HL-60/S4 treated with retinoic acid at 250 ng/mL for 4 days and 3 days (cell line): ENCODE results near the gene LAMC2.
"Not testable (repeated sequence)": the region's sequence is repeated elsewhere in the genome, so short reads cannot be mapped to it uniquely, and the experiment has no call there.

Experiments used
- in situ Hi-C: fragments of 300-500 bp; cut with MboI; formaldehyde crosslinking; loops from 2 replicates; pipeline ENCODE4 v1.7.0; 2022; ENCODE audit warnings: low sequenced_read_pairs

LAMC2 gene

DNA sequence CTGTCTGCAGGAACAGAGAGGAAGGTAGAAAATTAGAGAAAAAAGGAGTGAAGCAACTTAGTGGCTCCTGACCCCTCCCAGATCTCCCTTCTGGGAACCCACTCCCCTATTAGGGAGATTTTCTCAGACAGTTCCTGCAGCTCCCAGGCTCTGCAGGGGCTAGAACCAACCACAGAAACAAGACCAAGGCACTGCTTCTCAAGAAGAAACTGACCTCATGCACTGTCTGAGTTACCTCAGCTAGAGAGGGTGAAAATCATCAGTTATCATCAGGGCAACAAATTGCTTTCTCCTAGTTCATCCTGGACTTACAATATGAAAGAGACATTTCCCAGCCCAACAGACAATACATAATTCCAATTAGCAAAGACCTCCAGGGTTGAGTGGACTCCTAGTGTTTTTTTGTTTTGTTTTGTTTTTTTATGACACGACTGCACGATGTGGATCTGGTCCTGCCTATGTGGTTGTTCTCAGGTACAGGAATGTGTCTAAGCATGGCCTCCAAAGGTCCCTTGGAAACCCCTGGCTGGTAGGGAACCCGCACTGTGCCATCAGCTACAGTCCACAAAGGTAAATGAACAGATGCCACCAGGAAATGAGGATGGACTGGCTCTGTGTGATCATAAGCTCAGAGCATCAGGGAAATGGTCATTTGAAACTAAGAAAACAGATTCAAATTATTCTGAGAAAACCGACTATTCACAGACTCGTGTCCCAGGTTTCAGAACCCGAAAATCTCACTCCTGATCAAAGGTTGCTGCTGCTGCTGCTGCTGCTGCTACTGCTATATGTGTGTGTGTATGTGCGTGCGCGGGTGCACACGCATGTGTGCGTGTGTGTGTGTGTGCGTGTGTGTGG lies 65.3 kb downstream of the LAMC2 start:
- in situ Hi-C loops = no loop called here

DNA sequence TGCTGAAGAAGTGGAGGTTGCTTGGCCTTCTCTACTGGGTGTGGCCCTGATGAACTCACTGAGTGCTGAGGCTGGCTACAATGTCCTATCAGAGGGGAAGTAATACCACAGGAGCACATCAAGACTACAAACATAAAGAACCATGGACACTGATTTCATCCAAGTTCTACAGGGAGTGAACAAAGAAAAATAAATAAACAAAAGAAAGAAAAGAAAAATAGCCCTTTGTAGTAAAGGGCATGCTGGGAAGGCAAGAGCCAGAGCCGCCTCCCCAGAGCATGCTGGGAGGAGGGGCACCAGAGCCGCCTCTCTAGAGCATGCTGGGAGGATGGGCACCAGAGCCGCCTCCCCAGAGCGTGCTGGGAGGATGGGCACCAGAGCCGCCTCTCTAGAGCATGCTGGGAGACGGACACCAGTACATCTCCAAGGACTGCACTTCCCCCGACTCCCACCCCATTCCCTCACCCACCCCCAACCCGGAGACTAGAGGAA lies 65.9 kb downstream of the LAMC2 start:
- in situ Hi-C loops = no loop called here

DNA sequence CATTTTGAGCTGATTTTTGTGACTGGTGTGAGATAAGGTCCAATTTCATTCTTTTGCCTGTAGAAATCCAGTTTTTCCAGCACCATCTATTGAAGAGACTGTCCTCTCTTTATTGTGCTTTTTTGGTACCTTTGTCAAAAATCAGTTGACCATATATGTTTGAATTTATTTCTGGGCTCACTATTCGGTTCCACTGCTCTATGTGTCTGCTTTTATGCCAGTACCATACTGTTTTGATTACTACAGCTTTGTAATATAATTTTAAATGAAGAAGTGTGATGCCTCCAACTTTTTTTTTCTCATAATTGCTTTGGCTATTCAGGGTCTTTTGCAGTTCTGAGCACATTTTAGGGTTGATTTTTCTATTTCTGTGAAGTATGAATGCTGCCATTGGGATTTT lies 69.0 kb downstream of the LAMC2 start:
- in situ Hi-C loops = no loop called here

GRCh38 chr1:183259924-183260323 lies 73.9 kb downstream of the LAMC2 start:
- in situ Hi-C loops = no loop called here

DNA sequence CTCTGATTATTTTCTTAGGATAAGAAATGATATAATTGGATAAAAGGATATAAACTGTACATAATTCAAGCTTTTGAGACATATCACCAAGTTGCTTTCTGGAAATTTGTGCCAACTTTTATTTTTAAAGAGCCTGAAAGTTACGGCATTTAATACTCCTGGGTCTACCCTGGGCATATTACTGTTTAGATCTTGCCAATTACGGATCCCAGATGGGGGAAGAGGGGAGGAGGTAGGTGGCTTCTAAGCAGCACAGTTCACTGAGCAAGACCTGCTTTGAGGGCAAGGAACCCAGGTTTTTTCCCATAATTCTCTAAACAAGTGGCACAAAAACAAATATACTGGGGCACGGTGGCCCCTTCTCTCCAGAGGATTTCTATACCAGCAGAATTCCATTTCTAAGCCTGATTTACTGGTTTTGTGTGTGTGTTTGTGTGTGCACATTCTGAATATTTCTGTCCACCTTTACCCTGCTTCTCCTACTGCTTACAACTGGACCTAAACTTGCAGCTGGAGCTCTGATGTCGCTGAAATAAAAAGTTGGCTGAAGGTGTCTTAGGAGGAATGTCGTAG lies 76.7 kb downstream of the LAMC2 start:
- in situ Hi-C loops = no loop called here

DNA sequence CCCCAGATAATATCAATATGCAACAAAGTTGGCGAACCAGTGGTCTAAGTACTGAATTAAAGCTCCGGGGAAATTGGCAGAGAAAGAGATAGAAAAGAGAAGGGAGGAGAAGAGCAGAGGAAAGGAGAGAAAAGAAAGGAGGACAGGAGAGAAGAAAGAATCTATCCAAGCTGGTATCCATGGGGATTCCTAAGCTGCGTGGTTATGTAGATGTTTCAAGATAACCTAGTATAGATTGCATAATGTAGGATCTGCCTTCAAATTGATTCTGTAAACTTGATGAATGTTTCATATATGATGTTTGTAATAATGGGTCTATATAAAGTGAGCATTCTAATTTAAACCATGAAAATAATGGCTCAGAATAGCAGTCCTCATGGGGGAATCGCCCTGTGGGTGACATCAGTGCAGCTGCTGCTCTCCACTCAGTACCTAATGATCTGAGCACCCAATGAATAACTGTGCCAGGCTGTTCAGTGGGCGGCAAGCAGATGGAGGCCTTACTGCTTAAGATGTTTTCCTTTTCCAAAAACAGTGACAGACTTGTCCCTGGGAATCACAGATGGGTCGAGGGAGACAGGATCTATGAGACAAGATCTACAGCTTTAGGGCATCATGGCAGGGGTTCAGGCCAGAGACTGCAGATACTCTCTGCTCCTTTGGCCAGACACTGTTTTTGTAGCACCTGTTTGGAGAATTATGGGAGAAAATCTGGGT lies 78.0 kb downstream of the LAMC2 start:
- in situ Hi-C loops = no loop called here

DNA sequence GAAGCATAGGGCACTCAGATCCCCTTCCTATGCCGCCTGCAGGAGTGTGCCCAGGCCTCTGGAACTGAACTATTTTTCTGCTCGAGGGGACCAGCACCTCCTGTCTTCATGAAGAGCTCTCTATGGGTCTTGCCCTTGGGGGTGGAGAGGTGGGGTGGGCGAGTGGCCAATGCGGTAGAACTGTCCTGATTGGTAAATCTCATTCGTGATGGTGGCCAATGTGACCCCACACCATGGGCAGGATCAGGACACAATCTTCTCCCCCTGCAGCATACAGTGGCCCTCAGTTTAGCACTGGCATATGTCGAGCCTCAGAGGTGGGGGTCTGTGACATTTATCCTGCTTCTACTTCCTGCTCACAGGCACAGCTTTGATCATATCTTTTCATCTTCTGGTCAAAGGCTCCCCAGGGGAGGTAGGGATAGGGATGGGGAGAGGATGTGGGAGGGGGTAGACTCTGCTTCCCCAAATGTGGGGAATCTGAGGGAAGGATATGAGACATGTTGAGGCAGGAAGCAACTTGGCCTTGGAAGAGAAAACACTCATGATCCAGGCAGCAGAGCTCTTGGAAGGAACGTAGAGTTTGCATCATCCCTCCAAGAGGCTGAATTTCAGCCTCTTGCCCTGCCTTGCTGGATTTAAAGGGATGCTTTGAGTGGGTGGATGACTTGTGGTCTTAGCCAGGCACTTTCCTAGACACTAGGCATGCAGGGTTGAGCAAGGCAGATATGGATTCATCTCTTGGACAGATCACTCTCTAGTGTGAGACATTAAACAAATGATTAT lies 81.8 kb downstream of the LAMC2 start:
- in situ Hi-C loops = no loop called here

GRCh38 chr1:183270541-183271141 lies 84.6 kb downstream of the LAMC2 start:
- in situ Hi-C loops = no loop called here

DNA sequence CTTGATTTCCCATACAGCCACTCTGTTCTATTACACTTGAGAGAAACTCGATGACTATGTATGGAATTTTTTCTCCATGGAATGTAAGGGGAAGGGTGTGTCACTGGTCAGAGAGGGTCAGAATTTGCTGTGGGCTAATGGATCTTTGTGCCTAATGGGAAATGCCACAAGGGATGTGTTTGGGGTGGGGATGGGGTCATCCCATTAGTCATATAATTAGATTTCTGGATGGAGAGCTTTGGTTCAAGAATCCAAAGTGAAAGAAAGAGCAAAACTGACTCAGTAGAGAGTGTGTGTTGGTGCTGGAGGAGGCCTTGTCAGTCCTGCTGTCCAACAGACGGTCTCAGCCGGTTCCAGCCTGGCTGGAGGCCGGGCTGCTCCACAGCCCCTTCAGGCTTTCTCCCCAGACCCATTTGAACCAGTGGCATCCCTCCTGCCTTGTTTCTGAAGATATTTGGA lies 86.4 kb downstream of the LAMC2 start:
- in situ Hi-C loops = no loop called here

- in situ Hi-C loops = no loop called here
Observed at GRCh38 chr1:183273300-183273699, 87.2 kb downstream of the LAMC2 start.

GRCh38 chr1:183273984-183274383 lies 87.9 kb downstream of the LAMC2 start:
- in situ Hi-C loops = not testable (repeated sequence)

DNA sequence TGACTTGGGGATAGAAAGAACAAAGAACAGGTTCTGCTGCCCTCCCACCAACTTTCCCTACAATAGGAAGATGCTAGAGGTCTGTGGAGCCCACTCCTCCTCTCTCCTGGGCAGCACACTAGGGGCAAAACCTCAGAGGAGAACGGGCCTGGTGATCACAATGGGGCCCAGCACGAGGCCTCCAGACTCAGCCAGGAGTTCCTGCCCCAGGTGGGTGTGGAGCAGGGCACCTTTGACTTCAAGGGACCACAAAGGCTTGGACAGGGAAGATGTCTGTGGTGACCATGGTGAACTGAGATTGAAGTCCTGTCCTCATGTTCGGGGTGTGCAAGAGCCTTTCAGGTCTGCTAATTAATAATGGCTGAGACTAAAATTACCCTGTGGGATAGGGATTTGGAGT lies 88.8 kb downstream of the LAMC2 start:
- in situ Hi-C loops = no loop called here

- in situ Hi-C loops = no loop called here
Observed at GRCh38 chr1:183275322-183275721, 89.3 kb downstream of the LAMC2 start.

GRCh38 chr1:183276386-183277080 lies 90.5 kb downstream of the LAMC2 start:
- in situ Hi-C loops = no loop called here

- in situ Hi-C loops = no loop called here
Observed at GRCh38 chr1:183277821-183278738, 92.0 kb downstream of the LAMC2 start.

- in situ Hi-C loops = no loop called here
Observed at GRCh38 chr1:183278739-183279591, 92.9 kb downstream of the LAMC2 start.

DNA sequence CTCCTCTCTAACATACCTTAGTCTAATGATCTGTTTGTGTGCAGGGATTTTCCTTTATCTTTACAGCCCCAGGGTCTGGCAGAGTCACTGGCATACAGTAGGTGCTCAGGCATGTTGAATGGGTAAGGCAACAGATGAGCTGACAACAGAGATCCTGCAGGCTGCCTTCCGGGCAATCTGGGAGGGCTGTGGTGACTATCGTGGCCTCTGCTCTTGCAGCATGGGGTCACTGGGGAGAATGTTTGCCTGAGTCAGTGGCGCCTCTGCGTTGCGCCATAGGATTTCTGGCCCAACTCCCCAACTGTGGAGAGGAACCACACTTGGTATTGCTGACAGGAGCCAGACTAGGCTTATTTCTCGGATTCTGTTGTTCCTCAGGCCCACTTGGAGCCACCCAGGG lies 93.8 kb downstream of the LAMC2 start:
- in situ Hi-C loops = no loop called here

DNA sequence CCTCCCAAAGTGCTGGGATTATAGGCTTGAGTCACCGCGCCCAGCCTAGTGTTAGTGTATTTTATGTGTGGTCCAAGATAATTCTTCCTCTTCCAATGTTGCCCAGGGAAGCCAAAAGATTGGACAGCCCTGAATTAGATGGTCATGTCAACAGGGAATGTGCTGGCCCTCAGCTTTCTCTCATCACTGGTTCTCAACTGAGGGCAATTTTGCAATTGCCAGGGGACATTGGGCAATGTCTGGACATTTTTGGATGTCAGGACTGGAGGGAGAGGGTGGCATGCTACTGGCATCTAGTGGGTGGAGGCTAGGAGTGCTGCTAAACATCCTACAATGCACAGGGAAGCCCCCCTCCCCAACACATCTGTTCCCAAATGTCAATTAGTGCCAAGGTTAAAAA lies 95.0 kb downstream of the LAMC2 start:
- in situ Hi-C loops = no loop called here
